NCI-H2227 treated with DMSO at 0.1 percent for 48 hours (cell line): ENCODE results near the gene WDR27.
"Not testable (repeated sequence)": the region's sequence is repeated elsewhere in the genome, so short reads cannot be mapped to it uniquely, and the experiment has no call there.

Experiments used
- DNase-seq: peaks from one replicate; lab custom pipeline; 2025; lab: John Stamatoyannopoulos, UW

The WDR27 gene

DNA sequence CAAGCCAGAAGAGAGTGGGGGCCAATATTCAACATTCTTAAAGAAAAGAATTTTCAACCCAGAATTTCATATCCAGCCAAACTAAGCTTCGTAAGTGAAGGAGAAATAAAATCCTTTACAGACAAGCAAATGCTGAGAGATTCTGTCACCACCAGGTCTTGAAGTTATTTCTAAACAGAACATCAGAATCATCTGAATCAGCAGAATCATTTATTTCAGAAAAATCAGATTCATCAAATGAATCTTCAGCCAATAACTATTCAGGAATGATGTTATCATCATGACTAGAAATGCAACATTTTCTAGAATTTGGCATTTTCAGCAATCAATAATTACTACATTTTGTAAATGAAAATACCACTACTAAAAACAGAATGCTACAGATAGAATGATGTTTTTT is 100.7 kb downstream of the WDR27 start:
- DNase-seq = not testable (repeated sequence)

DNA sequence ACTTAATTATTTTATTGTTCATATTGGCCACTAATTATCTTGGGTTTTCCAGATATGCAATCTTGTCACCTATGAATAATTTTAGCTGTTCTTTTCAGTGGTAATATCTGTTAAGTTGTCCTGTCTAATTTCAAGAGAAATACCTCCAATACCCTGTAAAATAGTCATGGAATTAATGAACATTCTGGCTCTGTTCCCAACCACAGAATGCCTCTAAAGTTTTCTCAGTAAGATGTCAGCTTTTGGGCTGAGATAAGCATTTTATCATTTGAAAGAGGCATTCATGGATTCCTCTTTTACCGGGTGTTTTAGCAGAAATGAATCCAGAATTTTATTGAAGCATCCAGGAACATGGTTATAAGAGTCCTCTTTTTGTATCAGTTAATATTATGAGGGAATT is 109.3 kb downstream of the WDR27 start:
- no peak for DNase-seq

DNA sequence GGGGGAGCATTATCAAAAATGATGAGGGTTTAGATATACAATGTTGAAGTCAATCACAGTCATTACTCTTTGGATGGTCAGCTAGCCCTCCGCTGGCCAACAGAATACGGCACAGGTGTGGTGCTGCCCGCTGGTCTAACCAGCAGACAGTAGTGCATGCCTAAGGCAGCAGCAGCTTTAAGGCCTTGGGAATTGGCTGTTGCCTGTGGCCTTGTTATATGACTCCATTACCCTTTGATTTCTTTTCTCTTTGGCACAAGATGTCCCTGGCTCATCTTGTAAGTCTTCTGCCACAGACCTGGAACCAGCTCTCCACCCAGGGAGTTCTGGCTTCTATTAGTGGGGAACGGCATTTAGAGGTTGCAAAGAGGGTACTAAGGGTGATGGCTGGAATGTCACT is 110.2 kb downstream of the WDR27 start:
- no peak for DNase-seq

DNA sequence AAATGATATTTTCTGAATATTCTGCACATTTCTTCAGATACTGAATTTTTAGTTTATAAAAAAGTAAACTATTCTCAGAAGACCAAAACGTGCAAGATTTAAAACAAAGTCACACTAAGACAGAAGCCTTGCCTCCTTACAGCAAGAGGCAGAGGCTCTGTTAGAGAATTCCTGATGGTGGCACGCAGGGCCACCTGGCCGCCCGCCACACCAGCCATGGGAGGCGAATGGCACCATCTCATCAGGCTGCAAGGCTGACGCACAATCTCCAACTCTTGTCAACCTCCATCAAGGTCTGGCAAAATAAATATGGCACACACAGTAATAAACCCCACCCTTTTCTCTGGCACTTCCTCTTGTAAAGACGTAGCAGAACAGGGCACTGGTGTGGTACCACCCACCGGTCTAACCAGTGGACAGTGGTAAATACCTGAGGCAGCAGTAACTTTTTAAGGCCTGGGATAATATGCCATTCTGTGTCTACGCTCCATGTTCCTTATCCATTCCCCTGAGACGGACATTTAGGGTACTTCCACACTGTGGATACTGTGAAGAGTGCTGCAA is 111.4 kb downstream of the WDR27 start:
- no peak for DNase-seq

DNA sequence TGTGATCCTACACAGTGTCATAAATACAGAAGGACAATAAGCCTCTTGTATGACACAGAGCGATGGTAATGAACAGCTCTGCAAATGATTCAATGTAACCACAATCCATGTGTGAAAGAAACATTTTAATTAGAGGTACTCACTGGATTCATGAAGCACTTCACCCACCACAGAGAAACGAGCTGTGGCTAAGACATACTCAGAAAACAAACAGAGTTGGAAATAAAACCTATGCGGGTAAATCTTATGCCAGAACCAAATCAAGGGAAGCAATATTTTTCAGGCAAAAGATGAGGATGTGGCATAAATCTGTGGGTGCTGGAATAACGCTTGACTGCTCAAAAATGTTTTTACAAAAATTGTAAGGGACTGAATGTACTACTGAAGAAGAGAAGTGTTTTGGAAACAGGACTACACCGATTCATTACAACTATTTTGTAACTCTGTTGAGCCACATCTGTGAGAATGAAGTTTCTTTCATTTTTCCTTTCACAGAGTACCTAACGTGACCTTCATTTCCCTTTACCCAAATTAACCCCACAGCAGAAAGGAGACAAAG is 112.1 kb downstream of the WDR27 start:
- DNase-seq = no peak

DNA sequence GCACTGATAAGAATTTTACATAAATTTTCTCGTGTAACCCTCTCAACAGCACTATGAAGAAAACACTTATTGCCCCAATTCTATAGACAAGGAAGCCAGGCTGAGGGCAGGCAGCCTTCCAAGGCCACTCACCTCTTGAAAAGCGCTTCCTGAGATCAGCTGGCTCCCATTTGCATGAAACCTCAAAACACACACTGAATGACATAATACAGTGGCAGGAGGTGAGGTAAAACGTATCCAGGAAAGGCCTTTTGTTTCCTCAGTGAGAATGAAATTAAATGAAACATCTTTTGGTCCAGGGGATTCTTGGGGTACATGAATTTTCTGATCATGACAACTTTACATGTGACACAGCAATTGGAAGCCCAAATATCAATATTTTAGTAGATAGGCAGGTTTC is 112.5 kb downstream of the WDR27 start:
- no peak for DNase-seq

DNA sequence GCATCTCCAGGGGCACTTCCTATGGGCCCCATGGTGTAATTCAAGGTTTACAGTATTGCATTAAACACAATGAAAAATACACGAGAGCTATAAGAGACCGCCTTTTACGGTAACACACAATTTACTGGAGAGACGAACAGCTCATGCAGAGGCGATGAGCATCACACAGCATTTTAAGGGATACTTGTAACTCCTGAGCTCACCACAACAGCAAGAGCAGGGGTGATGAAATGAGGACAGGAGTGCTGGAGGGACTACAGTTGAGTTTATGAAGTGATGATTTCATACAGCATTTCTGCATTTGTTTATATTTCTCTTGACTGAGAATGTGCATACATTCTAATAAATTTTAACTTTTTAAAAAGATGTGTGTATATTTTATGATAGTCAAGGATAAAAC is 113.9 kb downstream of the WDR27 start:
- DNase-seq = no peak

DNA sequence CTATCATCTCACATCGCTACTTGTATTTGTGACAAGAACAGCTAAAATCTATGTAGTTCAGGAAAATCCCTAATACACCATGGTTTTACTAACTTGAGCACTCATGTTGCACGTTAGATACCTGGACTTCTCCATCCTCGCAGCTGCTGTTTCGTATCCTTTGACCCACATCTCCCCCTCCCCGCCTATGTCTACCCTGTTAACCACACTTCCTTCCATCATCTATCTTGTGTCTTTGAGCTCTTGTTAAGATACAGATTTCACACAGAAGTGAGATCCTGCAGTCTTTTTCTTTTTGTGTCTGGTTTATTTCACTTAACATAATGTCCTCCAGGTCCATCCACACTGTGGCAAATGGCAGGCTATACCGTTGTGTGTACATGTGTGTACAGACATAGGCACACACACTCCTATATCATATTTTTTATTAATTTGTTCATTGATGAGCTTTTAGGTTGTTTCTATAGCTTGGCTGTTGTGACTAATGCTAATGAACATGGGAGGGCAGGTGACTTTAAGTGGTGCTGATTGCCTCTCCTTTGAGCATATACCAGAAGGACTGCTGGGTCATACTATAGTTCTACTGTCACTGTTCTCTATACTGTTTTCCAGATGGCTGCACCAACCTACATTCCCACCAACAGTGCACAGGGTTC is 117.8 kb downstream of the WDR27 start:
- DNase-seq = no peak

DNA sequence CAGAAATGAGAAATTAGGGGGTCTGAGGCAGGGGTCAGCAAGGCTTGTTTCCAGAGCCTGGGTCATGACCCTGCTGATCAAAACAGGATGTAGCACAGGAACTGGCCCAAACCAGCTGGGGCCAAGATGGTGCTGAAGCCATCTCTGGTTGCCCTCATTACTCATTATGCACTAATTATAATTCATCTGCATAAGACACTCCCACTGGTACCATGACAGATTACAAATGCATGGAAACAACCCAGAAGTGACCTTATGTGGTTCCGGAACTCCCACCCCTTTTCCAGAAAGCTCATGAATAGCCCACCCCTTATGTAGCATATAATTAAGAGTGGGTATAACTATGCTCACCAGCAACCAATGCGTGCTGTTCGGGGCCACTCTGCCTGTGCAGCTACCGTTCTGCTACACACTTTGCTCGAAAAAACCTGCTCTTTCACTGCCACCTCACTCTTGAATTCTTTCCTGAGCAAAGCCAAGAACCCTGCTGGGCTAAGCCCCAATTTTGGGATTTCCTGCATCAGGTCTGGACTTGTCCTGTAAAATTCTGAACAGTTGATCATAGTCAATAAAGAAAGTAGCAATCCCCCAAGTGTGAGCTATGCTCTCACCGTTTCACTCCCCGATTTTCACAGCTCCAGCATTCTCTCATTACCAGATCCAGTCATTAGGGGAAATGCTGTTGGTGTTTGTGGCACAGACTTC is 122.3 kb downstream of the WDR27 start:
- DNase-seq = no peak

DNA sequence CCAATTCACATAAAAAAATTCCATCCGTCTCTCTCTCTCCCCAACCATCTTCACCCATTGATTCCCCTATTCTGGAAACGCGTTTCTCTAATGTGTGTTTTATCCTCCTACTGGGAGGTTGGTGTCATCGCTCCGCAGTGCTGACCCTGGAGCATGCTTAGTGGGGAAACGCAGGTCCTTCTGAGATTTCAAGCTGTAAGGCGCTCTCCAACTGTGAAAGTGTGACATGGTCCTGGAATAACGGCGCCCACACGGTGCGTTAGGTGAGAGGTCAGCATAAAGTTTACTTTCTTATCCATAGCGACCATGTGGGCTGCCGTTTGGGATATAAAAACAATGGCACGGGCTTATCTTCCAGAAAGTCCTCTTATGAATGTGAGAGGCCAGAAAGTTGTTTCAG is 123.9 kb downstream of the WDR27 start:
- no peak for DNase-seq

DNA sequence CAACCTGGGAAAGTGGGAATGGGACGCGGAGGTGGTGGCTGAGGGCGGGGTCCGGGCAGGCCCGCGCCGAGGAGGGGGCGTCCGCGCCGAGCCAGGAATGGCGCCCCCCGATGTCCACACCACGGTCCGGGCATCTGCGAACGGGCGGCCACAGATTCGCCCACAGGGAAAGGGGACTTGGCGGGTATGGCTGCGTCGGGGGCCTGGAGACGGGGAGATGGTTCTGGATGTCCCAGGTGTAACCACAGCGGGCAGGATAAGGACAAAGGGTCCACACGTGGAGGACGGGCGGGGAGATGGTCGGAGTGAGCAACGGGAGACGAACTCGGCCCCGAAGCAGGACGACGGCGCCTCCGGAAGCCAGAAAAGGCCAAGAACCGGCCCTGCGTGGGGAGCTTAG is 124.6 kb downstream of the WDR27 start:
- no peak for DNase-seq

DNA sequence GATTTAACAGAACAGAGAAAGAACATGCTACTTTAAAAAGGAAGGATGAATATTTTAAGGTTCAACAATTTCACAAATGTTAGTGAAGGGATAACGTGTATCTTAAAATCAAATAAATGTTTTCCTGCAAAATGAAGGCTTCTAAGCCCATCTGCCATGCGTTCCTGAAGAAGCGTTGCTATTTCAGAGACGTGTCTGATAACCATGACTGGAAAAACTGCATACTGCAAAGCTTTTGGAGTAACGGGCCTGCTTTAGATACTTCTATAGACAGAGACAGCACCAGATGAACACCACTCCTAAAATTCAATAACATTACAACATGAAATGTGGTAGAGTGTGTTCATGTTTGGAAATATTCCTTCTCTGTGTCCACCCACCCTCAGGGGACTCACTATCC is 126.0 kb downstream of the WDR27 start:
- no peak for DNase-seq

DNA sequence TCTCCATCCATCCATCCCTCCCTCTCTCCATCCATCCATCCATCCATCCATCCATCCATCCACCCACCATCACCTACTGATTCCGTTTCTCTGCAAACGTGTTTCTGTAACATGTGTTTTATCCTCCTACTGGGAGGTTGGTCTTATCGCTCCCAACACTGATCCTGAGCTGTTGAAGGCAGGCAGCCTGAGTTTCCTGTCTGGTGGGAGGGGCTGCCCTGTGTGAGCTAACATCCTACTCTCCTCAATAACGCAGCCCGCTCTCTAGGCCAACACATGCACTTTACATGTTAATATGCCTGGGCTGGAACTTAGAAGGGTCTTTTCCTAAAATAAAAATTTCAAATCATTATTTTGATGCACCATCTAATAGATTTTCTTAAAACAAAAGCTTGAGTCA is 126.5 kb downstream of the WDR27 start:
- DNase-seq = no peak

DNA sequence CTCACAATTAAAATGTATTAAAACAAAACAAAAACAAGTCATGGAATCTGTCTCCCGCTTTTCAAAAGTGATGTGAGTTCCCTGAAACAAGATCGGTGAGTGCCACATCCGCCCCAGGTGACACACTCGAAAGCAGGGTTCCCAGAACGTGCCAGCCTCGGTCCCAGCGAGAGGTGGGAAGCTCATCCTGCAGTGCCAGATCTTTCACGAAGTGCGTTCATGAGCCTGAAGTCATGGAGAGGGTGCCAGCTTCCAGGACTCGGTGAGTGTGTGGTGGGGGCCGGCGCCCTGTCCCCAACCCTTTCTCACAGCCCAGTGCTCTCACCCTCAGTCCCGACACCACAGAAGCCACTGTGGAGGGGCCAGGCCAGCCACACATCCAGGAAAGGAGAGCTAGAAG is 127.4 kb downstream of the WDR27 start:
- no peak for DNase-seq

DNA sequence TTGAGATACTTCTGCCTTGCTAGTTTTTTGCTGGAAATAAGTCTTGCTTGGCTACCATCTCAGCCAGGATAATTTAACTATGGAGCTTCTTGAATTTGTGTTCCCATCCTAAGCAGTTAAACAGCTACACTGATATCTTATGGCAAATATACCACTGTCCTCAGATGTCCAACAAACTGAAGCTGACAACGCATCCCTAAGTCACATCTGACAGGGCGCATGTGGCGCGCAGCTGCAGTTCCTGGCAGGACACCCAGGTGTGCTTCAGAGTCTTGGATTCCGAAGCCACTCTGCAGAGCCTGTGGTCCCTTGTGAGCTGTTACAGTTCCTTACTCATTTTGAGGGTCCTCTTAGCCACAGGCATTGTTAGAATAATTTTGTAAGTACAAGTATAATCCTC is 127.9 kb downstream of the WDR27 start:
- DNase-seq = no peak

DNA sequence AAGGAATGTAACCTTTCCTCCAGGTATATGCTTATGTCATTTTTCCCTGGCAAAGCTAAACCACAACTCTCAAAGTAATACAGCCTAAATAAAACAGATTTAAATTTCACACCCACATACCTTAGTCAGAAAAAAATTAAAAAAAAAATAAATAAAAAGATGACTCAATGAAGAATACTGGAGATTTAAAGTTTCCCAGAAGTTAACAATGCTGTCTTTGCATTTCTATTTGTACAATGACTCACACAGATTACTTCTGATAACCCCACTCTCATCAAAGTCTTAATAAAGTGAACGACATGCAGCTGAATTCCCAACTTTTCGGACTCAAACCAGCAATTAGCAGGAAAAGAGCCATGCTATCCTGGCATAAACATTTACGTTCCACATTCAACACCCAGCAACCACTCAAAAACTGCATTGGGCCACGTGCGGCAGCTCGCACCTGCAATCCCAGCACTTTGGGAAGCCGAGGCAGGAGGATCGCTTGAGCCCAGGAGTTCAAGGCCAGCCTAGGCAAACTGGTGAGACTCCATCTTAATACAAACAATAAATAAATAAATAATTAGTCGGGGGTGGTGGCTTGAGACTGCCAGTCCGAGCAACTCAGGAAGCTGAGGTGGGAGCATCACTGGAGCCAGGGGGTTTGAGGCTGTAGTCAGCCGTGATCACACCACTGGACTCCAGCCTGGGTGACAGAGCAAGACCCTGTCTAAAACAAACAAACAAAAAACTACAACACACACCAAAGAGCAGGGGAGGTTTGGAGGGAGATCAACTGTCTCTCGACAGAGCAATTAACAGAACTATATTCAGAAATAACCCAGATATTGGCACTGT is 130.5 kb downstream of the WDR27 start:
- no peak for DNase-seq

DNA sequence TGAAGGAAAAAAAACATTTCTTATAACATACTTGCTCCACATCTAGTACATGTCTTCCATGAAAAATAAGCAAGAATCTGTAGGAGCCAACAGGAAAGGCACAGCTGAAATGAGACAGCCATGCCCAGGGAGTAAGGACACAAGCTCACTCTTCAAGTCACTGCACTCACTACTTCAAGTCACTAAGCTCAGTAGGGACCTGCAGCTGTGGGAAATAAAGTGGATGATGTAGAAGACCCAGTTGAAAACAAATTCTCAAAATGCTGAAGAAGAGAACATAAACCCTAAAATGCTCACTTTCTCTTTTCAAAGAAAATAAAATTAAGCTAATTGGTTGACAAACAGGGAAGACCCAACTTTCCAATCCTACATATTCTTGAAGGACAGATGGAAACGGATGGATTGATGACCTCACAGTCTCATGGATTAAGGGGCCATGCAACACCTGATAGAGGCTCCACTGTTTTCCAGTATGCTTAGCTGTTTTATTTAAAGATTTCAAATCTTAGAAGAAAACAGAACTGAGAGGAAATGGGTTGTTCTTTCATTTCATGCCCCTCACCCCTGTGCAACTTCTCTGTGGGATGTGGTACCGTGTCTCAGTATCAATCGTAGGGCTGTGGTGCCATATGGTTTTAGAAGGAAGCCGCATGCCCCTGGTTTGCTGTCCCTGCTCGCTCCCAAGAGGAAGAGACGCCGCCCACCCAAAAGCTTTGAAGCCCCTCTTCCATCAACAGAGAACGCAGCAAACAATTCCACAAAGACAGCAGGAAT is 133.3 kb downstream of the WDR27 start:
- no peak for DNase-seq

DNA sequence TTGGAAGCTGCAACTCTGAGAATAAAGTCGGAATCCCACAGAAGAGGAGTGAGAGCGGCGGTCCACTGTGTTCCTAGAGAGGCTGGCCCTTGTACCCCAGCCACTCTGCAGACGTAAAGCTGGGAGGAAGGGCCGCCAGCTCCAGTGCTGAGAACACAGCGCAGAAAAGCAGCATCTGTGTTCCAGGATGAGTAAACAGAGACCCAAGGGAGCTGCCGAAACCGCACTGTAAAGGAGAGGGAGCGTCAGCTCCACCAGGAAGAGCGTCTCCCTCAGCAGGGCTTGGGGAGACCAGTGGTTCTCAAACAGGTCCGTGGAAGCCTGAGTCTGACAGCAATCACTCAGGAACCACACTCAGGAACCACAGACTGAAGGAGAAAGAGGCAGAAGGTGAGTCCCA is 134.0 kb downstream of the WDR27 start:
- no peak for DNase-seq

DNA sequence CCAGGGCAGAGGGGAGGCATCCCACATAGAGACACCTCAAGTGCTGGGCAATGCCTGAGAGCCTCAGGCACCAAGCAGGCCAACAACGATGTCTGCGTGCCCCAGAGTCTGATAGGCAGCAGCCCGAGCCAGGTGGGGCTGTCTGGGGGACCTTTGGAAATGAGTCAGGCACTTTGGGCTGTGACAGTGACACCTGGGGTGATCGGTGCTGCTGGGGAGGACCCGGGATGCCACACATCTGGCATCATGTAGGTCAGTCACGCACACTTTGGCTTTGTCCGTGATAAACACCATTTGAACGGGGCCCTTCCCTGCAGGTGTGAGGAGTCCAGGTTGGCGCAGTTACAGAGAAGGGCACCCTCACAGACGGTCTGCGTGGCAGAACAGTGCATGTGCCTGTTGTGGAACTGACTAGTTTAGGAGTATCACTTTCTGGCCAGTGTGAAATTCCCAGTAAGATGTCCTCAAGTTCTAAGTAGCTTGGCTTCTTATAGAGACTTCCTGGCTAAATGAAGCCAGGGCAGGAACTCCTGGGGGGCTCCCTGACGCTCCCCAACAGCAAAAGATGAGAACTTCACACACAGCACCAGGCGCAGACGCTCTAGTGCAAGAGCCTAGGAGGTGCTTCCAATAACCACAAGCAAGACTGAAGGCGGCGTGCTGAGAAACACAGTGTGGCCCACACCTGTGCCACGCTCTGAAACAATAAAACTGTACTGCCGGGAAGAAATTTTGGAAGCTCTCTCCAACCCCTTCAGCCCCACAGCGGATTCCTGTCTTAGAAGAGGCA is 134.7 kb downstream of the WDR27 start:
- DNase-seq = no peak

DNA sequence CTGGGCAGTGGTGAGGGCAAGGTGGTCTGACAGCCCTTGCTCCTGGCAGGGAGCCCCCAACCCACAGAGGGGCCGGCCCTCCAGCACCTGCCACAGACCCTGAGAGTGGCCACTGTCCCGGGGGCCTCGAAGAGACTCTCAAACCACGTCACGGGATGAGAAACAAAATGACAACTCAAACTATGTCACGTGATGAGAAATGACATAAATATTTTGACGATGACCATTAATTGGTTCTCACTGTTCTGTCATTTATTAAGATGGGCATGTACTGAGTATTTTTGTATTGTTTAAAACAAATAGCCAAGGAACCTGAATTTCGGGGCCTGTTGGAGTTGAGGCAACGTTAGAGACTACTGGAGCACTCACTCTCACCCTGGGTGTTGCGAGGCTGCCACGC is 135.5 kb downstream of the WDR27 start:
- no peak for DNase-seq
